K562 (cell line): ENCODE measurements around the gene CEMIP. TPM values are rescaled to one million over a fixed set of nuclear protein-coding genes. Genes with fewer than 3 reads are reported as not detected.

Experiments used
- CBX2 ChIP-seq: fragments of 200-600 bp; sonication (generic); IDR thresholded peaks from one replicate; pipeline ENCODE4 v1.6.1; 2012; ENCODE audit warnings: mild to moderate bottlenecking, low read length, inconsistent platforms; ENCODE audit not compliant: insufficient read depth, poor library complexity, severe bottlenecking
- CHD7 ChIP-seq: fragments of 200-600 bp; sonication (generic); IDR thresholded peaks from one replicate; pipeline ENCODE4 v1.6.1; 2012; ENCODE audit warnings: mild to moderate bottlenecking, low read depth, low read length, inconsistent platforms
- CLOCK ChIP-seq: fragments of 250-450 bp; sonication (Bioruptor Pico); IDR thresholded peaks from 2 replicates; pipeline ENCODE4 v1.4.0; 2020; ENCODE audit warnings: mild to moderate bottlenecking, moderate library complexity, borderline replicate concordance
- HES1 ChIP-seq: fragments of 450-650 bp; IDR thresholded peaks from 2 replicates; pipeline ENCODE4 v1.6.1; 2016; ENCODE audit warnings: low read depth, mild to moderate bottlenecking, moderate library complexity
- IRF1 ChIP-seq: sonication (generic); formaldehyde crosslinking; IDR thresholded peaks from 2 replicates; pipeline ENCODE4 v1.8.0; 2022; ENCODE audit warnings: missing genetic modification reagents, mild to moderate bottlenecking, borderline replicate concordance
- MAZ ChIP-seq, 2 experiments: fragments of 450-650 bp in 1 of 2; sonication (generic) in 1 of 2; formaldehyde crosslinking; IDR thresholded peaks in 1 of 2; conservative IDR thresholded peaks in 1 of 2; 2 replicates each; pipeline versions ENCODE4 v1.4.0 to v1.5.0; 2020; ENCODE audit warnings: mild to moderate bottlenecking in 1 of 2, missing genetic modification reagents in 1 of 2
- MTA1 ChIP-seq: fragments of 450-650 bp; IDR thresholded peaks from 2 replicates; pipeline ENCODE4 v1.6.1; 2017; ENCODE audit warnings: borderline replicate concordance
- SMARCC2 ChIP-seq: fragments of 450-650 bp; IDR thresholded peaks from 2 replicates; pipeline ENCODE4 v1.6.1; 2017; ENCODE audit warnings: antibody characterized with exemption, moderate library complexity, mild to moderate bottlenecking, low read depth
- THRB ChIP-seq: fragments of 450-650 bp; formaldehyde crosslinking; conservative IDR thresholded peaks from 2 replicates; pipeline ENCODE4 v1.4.0; 2022; ENCODE audit warnings: mild to moderate bottlenecking, missing genetic modification characterization
- ZNF224 ChIP-seq: sonication (generic); formaldehyde crosslinking; IDR thresholded peaks from 2 replicates; pipeline ENCODE4 v1.8.0; 2022; ENCODE audit warnings: mild to moderate bottlenecking, missing genetic modification reagents
- polyA plus RNA-seq, 8 experiments: library from polyadenylated mRNA; depleted of rRNA in 4 of 8; stranded (reverse) in 5 of 8; unstranded in 3 of 8; fragments of >200 nt; fragmentation: Nextera tagmentation in 2 of 8; fragmentation: Illumina TruSeq in 1 of 8; extraction: Ambion mirVana in 2 of 8; extraction: Trizol in 1 of 8; gene quantifications; 2 replicates each; pipeline versions ENCODE4 v1.2.1 to v1.2.3, GENCODE V29; 2011 to 2014; ENCODE audit warnings: inconsistent platforms in 1 of 8, missing spikeins in 1 of 8
- total RNA-seq, 7 experiments: library from RNA; depleted of rRNA in 6 of 7; stranded (reverse); fragments of >200 nt in 6 of 7; fragmentation: Illumina TruSeq in 2 of 7; extraction: Trizol in 2 of 7; gene quantifications; 2 replicates each; pipeline versions ENCODE4 v1.2.1 to v1.2.3, GENCODE V29; 2011 to 2021; ENCODE audit warnings: low replicate concordance in 1 of 7

The CEMIP gene
- total and polyA plus RNA-seq, 9 of the 15 experiments (the other 6 are each of a cell fraction or from before 2014, with no cell fraction given), result 0.33 TPM; not detected in 8

- TF ChIP-seq ZNF224 (CRISPR knock-in tag) (no peak), MAZ (CRISPR knock-in tag; conservative IDR thresholded peaks at IDR 0.05 in 1 of 2, IDR thresholded peaks at IDR 0.05 in 1 of 2) (peak in 1 of 2 experiments; percentile 96; a peak in 2 of 4 replicates), CLOCK (no peak), SMARCC2 (no peak), IRF1 (CRISPR knock-in tag) (no peak), HES1 (no peak), CHD7 (no peak), MTA1 (no peak), THRB (CRISPR knock-in tag) (no peak), CBX2 (no peak)
Observed at GRCh38 chr15:80977627-80978036, 198.5 kb downstream of the CEMIP start (continued).
